Aorta (tissue), 5 donors: Measurements from ENCODE around the gene HOOK1. TPM values are rescaled to one million over a fixed set of nuclear protein-coding genes. Genes with fewer than 3 reads are reported as not detected.

Experiments
- ATAC-seq: fragments of 200-7000 bp; cut with Tn5 transposase; one replicate; pipeline ENCODE4 v1.9.1; 2022; ENCODE audit warnings: moderate library complexity; ENCODE audit not compliant: low FRiP score
- DNase-seq, 2 donors: peaks; one replicate each; pipeline ENCODE4 v3.0.0-alpha.2; 2020
- H3K27ac ChIP-seq, 2 donors: one replicate each; pipeline ENCODE4 v1.5.1; 2013; ENCODE audit warnings: low read length in 2 of 2, mild to moderate bottlenecking in 2 of 2, moderate library complexity in 2 of 2, control low read depth in 1 of 2, inconsistent platforms in 1 of 2, low read depth in 1 of 2
- H3K27me3 ChIP-seq, 2 donors: one replicate each; pipeline ENCODE4 v1.6.1; 2013; ENCODE audit warnings: control low read depth in 1 of 2, low read length in 1 of 2, mild to moderate bottlenecking in 1 of 2, moderate library complexity in 1 of 2; ENCODE audit not compliant: insufficient read depth in 2 of 2, control insufficient read depth in 1 of 2
- H3K36me3 ChIP-seq, 2 donors: one replicate each; pipeline ENCODE4 v1.6.1; 2013; ENCODE audit warnings: control low read depth in 1 of 2, low read length in 1 of 2, mild to moderate bottlenecking in 1 of 2; ENCODE audit not compliant: insufficient read depth in 2 of 2, control insufficient read depth in 1 of 2
- H3K4me1 ChIP-seq, 2 donors: one replicate each; pipeline ENCODE4 v1.6.1; 2013; ENCODE audit warnings: low read length in 2 of 2, control low read depth in 1 of 2, mild to moderate bottlenecking in 1 of 2, moderate library complexity in 1 of 2; ENCODE audit not compliant: insufficient read depth in 2 of 2, control insufficient read depth in 1 of 2
- H3K4me3 ChIP-seq, 2 donors: one replicate each; pipeline ENCODE4 v1.5.1; 2013; ENCODE audit warnings: low read length in 2 of 2, control low read depth in 1 of 2, mild to moderate bottlenecking in 1 of 2
- H3K9me3 ChIP-seq: one replicate; pipeline ENCODE4 v1.6.1; 2013; ENCODE audit warnings: mild to moderate bottlenecking, low read length; ENCODE audit not compliant: control insufficient read depth
- WGBS, 2 donors: extraction: QIAGEN DNeasy Blood & Tissue Kit; methylation state at CpG; one replicate each; pipeline ENCODE4 v1.1.7; 2013; 5-methylcytosine and 5-hydroxymethylcytosine counted together
- intact Hi-C, 2 donors: fragments of 100-400 bp; cut with DNase I; formaldehyde crosslinking; loops; one replicate each; pipeline versions ENCODE4 v1.14.2 to v1.15.0; 2022
- long read RNA-seq, 2 donors: library from polyadenylated mRNA; unstranded; transcript quantifications; one replicate each; pipeline ENCODE4 v2.0.0, GENCODE V29; 2020 to 2021
- polyA plus RNA-seq, 2 donors: library from polyadenylated mRNA; stranded (reverse); fragments of 200-250 nt; gene quantifications; one replicate each; pipeline ENCODE4 v1.2.3, GENCODE V29; 2013
- total RNA-seq, 2 donors: library from RNA; stranded (reverse); fragmentation: NEBNext Ultra II Directional; extraction: Animal tissue kit (Norgen Biotek cat#: 25700); gene quantifications; one replicate each; pipeline ENCODE4 v1.2.1, GENCODE V29; 2021
- donor health status: healthy with polysubstance abuse.
- donor health status: Bipolar disorder and iron deficiency.
- donor health status: DM: no; HTN: no; CAD: no.
- donor health status: DM: no; HTN: no; CAD: no.
- donor health status: DM: yes; HTN: yes; CAD: no.

HOOK1 gene
- total RNA-seq (1 to 10 TPM in 1 of 2 donors, under 1 TPM in 1; 0.51 to 1.4 TPM), polyA plus RNA-seq (1 to 10 TPM in 1 of 2 donors, under 1 TPM in 1; 0.13 to 2.8 TPM)
- long read RNA-seq, donor 1, partial matches to known transcripts: 0 of 1 reads
- long read RNA-seq, donor 1, other reads (novel, unspliced or antisense): 1 of 1 reads
- long read RNA-seq, donor 2: 0 reads

DNA sequence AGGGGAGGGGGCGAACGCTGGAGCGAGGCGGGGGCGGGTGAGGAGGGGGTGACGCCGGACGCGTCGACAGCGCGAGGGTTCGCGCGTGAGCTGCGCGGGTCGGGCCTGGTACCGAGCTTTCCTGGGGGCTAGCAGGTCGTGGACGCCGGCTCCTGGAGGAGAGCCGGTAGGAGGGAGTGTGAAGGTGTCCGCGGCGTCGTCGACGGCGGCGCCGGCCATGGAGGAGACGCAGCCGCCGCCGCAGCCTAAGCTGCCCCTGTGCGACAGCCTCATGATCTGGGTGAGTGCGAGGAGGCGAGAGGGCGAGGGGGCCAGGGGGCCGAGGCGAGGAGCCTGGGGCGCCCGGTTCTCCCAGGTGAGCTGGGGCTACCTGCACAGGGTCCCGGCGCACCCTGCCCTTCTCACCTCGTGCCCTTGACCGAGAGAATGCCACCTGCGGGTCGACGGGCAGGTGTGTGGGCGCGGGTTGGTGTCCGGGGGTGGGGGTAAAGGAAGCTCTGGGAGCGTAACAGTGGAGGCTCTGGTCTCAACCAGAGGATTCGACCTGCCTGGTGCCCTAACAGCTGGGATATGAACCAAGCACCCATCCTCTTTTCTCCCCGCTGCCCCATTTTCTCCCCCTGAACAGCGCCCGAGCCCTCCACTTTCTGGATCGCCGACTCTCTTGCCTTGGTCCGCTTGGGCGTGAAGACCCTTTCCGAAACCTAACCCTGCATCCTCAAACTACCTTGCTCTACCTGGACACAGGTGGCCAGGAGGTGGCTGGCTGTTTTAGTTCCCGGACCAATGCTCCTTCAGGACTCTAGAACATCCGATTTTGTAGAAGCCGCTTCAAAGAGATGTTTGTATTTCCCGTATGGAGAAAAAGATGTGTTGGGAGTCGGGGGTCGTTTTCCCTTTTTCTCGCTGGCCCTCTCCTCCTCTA lies at the start of gene HOOK1:
HOOK1 (plus strand) TSS at position 49 of the 925 bp plus-strand sequence; CDS start at position 218, 169 bp downstream.
- H3K27ac ChIP-seq: no peak within 1 kb of the TSS
- no peaks in the 10 kb centered on the region for H3K27me3 ChIP-seq
- no peaks in the 10 kb centered on the region for H3K36me3 ChIP-seq
- intact Hi-C loops: no loop called here
- peaks cover 0 to 2% of the 10 kb centered on the region in 2 donors for H3K4me1 ChIP-seq
- no peak for DNase-seq
- peak; percentile 62 for ATAC-seq
- peaks cover under 1% of the 10 kb centered on the region for H3K9me3 ChIP-seq
- H3K4me3 ChIP-seq: peak within 1 kb of the TSS; percentile 25 to 50
- WGBS, 2 donors: 8% methylated on average over 56 to 71 of the region's 71 CpGs

- H3K4me3 ChIP-seq: no peak overlapping the region
- no peaks in the 10 kb centered on the region for H3K4me1 ChIP-seq
- intact Hi-C loops: no loop called here
- H3K27me3 ChIP-seq: no peaks in the 10 kb centered on the region
- ATAC-seq (no peak), DNase-seq (no peak)
- H3K36me3 ChIP-seq: no peaks in the 10 kb centered on the region
- 71 to 78% methylated on average over 5 of the region's 5 CpGs for WGBS, 2 donors
- H3K27ac ChIP-seq: no peak overlapping the region
- no peaks in the 10 kb centered on the region for H3K9me3 ChIP-seq
These were observed 49.6 kb upstream of the HOOK1 start for GRCh38 chr1:59765011-59765730.

- no peak overlapping the region for H3K4me3 ChIP-seq
- intact Hi-C loops: no loop called here
These were observed 48.4 kb upstream of the HOOK1 start for GRCh38 chr1:59766227-59766855.

GRCh38 chr1:59767119-59767518 lies 47.6 kb upstream of the HOOK1 start:
- no peaks in the 10 kb centered on the region for H3K9me3 ChIP-seq

More at GRCh38 chr1:59766227-59766855, 48.4 kb upstream of the HOOK1 start:
- Histone ChIP-seq H3K27ac (no peak overlapping the region), H3K9me3 (no peaks in the 10 kb centered on the region), H3K4me1 (no peaks in the 10 kb centered on the region), H3K27me3 (no peaks in the 10 kb centered on the region), H3K36me3 (no peaks in the 10 kb centered on the region)
- no peak for ATAC-seq
- WGBS, 2 donors: 65% methylated on average over 9 of the region's 9 CpGs
- no peak for DNase-seq

DNA sequence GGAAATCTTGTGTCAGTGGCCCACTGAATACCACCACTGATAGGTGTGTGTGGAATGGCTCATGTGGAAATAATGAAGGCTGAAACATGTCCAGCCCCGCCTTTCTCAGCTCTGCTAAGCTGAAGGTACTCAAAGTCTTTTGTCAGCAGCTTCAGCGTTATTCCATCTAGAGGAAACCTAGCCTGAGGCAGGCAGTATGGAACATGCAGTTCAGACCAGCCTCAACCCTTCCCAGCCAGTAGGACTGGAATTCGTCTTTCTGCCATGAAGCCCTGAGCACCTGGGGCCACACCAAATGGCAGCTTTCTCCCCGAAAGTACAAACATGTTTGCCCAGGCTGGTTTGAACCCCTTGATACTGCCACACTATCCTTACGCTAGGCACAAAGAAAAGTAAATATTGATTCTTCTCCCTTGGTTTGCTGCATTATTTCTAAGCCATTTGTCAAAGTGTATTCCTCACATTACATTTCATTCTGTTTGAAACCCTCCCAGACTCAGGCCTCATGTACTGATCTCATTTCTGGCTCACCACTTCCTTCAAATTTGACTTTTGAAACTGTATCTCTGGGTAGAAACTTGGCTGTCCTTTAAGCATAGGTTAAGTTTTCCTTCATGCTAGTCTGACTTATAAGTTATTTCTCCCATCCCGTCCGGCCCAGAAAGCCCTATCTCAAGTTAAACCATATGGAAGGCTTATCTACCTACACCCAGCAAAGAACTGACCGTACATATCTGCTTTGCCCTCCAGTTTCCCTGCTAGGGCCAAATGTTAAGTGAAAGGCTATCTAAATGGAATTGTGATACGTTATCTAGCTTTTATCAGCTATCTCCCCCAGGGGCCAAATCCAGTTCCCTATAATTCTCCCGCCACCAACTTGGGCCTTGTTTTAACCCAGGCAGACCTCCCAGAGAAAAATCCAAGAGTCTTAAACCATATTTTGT lies 45.7 kb upstream of the HOOK1 start:
- no peak overlapping the region for H3K4me3 ChIP-seq
- no peak for ATAC-seq
- no peaks in the 10 kb centered on the region for H3K36me3 ChIP-seq
- intact Hi-C loops: no loop called here
- no peaks in the 10 kb centered on the region for H3K27me3 ChIP-seq
- WGBS, 2 donors: 93 to 94% methylated on average over 10 of the region's 10 CpGs
- H3K4me1 ChIP-seq: no peaks in the 10 kb centered on the region
- no peaks in the 10 kb centered on the region for H3K9me3 ChIP-seq
- no peak for DNase-seq
- H3K27ac ChIP-seq: no peak overlapping the region

More at GRCh38 chr1:59767119-59767518, 47.6 kb upstream of the HOOK1 start:
- ATAC-seq (no peak), DNase-seq (no peak)
- intact Hi-C loops: no loop called here
- H3K27me3 ChIP-seq: no peaks in the 10 kb centered on the region
- WGBS, 2 donors: 77 to 83% methylated on average over 2 of the region's 2 CpGs
- no peak overlapping the region for H3K4me3 ChIP-seq
- no peaks in the 10 kb centered on the region for H3K36me3 ChIP-seq
- no peaks in the 10 kb centered on the region for H3K4me1 ChIP-seq
- no peak overlapping the region for H3K27ac ChIP-seq

GRCh38 chr1:59769736-59770095 lies 45.0 kb upstream of the HOOK1 start:
- WGBS, 2 donors: 90 to 92% methylated on average over 4 of the region's 4 CpGs
- ATAC-seq (no peak), DNase-seq (no peak)
- H3K36me3 ChIP-seq: no peaks in the 10 kb centered on the region
- intact Hi-C loops: no loop called here
- H3K9me3 ChIP-seq: no peaks in the 10 kb centered on the region
- H3K4me1 ChIP-seq: no peaks in the 10 kb centered on the region
- H3K27me3 ChIP-seq: no peaks in the 10 kb centered on the region
- H3K27ac ChIP-seq: no peak overlapping the region
- no peak overlapping the region for H3K4me3 ChIP-seq

DNA sequence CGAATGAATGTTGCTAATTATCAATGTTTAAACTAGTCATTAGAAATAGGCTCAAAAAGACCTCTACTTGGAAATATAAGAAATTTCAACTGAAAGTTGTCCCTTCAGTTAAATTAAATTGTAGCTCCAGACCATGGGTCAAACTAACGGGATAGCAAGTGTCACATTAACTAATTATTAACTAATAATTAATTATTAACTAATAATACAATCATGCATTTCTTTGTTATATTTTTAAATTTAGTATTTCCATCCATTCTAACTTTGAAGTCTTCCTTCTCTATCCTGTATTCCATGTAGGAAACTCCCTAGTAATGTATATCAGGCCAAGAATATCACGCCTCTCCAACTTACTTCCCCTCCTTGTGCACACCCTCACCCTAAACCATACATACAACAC lies 43.4 kb upstream of the HOOK1 start:
- H3K27ac ChIP-seq: no peak overlapping the region
- H3K4me3 ChIP-seq: no peak overlapping the region
- ATAC-seq (no peak), DNase-seq (no peak)
- no peaks in the 10 kb centered on the region for H3K4me1 ChIP-seq
- H3K27me3 ChIP-seq: no peaks in the 10 kb centered on the region
- no peaks in the 10 kb centered on the region for H3K36me3 ChIP-seq
- 97% methylated on average over 3 of the region's 3 CpGs for WGBS, 2 donors
- no peaks in the 10 kb centered on the region for H3K9me3 ChIP-seq
- intact Hi-C loops: no loop called here

DNA sequence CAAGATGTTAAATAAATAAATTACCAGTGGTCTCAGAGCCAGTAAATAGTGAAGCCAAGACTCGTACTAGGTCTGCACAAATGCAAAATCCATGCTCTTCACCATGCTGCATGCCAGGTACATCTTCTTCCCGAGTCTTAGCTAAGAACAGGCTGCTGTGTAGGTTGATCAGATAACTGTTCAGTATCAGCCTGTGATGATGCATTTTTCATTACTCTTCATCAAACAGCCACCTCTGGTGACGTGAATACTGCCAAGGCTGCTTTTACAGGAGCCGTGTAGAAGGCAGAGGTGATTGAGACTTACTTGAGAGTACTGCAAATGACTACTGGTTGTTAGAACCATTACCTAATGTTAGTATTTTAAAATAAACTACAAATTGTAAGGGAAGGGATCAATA lies 39.3 kb upstream of the HOOK1 start:
- intact Hi-C loops: no loop called here
- H3K4me1 ChIP-seq: no peaks in the 10 kb centered on the region
- WGBS, 2 donors: 88 to 95% methylated on average over 4 of the region's 4 CpGs
- no peak for DNase-seq
- no peak for ATAC-seq
- no peaks in the 10 kb centered on the region for H3K9me3 ChIP-seq
- H3K27ac ChIP-seq: no peak overlapping the region
- no peaks in the 10 kb centered on the region for H3K27me3 ChIP-seq
- no peak overlapping the region for H3K4me3 ChIP-seq
- H3K36me3 ChIP-seq: no peaks in the 10 kb centered on the region
